ENCODE data around the gene OR13F1.

GRCh38 chr9:104494808-104495207 is 9.3 kb upstream of the OR13F1 start:
- no peak for TF ChIP-seq CTCF (IDR thresholded peaks at IDR 0.05)
- TF ChIP-seq POLR2A (IDR thresholded peaks at IDR 0.05), result no peak
